Measurements from ENCODE around the gene CTXN1. TPM values are rescaled to one million over a fixed set of nuclear protein-coding genes. Genes with fewer than 3 reads are reported as not detected.
A peak's percentile ranks its signal among the peaks of the same experiment; 100 is the strongest.

The CTXN1 gene
- total RNA-seq, 2 donors from 2014 or later, result 0.78 TPM; not detected in 1

DNA sequence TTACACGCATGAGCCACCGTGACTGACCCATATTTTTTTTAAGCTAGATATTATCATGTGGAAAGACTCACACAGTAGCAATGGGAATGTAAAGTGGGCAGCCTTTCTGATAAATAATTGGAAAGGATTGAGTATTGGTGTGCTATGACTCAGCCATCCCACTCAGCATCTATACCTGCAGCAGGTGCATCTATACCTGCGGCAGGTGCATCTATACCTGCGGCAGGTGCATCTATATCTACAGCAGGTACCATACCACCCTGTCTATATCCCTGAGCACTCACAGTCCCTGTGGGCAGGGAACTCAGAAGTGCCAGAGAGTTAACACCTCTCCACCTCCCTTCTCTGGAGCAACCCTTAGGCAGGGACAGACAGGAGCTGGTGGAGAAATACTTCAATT is 42.8 kb downstream of the CTXN1 start:
- Mint-ChIP-seq H3K27ac (no peak overlapping the region), H3K9me3 (no peaks in the 10 kb centered on the region), H3K36me3 (no peaks in the 10 kb centered on the region)
- DNase-seq (ENCODE audit: low spot score in 2 of 2), result no peak
- ATAC-seq, result no peak

DNA sequence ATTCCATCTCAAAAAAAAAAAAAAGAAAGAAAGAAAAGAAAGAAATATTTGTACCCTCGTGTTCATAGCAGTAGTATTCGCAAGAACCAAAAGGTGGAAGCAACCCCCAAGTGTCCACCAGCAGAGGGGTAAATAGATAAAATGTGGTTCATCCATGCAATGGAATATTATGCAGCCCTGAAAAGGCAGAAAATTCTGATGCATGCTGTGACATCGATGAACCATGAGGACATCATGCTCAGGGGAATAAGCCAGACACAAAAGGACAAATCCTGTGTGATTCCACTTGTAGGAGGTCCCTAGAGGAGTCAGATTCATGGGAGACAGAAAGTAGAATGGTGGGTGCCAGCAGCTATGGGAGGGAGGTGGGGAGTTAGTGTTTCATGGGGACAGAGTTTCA is 44.0 kb downstream of the CTXN1 start:
- Mint-ChIP-seq H3K9me3 (no peaks in the 10 kb centered on the region), H3K36me3 (no peaks in the 10 kb centered on the region), H3K27ac (no peak overlapping the region)

DNA sequence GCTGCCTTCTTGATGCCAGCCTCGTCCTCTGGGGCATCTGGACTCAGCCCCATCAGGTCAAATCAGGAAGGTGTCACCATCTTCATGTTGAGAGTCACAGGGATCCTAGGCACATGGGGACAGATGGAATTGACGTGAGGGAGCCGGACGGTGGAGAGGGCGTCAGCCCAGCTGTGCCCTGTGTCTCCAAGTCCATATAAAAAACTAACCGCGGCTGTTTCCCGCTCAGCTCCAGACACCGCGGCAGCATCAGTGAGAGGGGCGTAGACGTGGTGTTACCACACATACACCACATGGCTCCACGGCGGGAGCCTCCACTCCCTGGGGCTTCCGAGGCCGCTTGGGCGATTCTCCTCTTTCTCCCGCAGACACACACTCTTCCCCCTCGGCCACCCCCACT is 46.1 kb downstream of the CTXN1 start:
- ATAC-seq (peak; percentile 24 to 58), DNase-seq (ENCODE audit: low spot score in 2 of 2) (no peak)
- Mint-ChIP-seq H3K36me3 (no peaks in the 10 kb centered on the region), H3K9me3 (no peaks in the 10 kb centered on the region), H3K27ac (no peak overlapping the region)

More for the DNA sequence above, 44.0 kb downstream of the CTXN1 start:
- ATAC-seq (no peak), DNase-seq (ENCODE audit: low spot score in 2 of 2) (no peak)

DNA sequence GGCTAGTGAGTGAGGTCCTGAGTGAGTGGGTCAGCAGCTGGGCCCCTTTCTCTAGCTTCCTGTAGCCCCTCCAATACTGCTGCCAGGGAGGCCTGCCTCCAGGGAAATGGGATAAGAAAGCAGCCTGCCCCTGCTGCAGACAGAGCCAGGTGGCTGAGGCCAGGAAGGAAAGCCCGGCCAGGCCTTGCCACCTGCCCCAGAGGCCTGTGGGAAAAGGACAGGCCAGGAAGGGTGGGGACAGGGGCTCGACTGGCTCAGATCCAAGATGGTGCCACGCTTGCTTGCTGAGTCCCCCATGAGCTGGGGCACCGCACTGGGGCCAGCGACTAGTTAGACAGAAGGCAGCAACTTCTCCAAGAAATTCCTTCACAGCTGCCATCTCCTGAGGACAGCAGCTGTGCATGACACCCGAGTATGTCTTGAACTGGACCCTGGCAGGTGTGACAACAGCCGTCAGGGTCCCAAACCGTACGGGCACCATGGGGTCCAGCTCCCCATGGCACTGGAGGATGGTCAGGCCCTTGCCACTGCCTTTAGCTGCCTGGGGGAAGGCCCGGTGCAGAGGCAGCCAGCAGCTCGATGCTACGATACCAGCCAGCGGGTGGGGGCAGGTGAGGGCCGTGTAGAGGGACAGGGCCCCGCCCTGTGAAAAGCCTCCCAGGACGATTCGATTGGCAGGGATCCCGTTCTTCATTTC is 46.7 kb downstream of the CTXN1 start:
- no peaks in the 10 kb centered on the region for H3K36me3 Mint-ChIP-seq
- no peak overlapping the region for H3K27ac Mint-ChIP-seq
- ATAC-seq (peak; percentile 14 to 51), DNase-seq (ENCODE audit: low spot score in 2 of 2) (no peak)
- H3K9me3 Mint-ChIP-seq, result no peaks in the 10 kb centered on the region

DNA sequence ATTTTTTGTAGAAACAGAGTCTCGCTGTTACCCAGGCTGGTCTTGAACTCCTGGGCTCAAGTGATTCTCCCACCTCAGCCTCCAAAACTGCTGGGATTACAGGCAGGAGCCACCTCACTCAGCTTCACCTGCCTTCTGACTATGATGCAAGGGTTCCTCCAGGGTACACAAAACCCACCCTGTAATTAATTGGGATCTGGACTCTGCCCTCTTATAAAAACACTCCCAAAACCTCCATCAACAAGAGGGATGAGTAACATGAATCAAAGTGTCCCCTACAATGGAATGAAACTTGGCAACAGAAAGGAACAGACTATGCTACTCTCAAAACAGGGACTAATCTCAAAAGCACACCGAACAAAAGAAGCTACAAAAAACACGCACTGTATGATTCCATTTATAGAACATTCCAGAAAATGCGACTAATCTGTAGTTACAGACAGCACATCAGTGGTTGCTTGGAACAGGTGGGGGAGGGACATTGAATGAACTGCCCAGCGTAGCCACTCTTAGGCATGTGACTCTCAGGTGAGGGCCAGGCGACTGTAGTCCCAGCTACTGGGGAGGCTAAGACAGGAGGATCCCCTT is 48.6 kb downstream of the CTXN1 start:
- Mint-ChIP-seq H3K27ac (no peak overlapping the region), H3K36me3 (no peaks in the 10 kb centered on the region), H3K9me3 (no peaks in the 10 kb centered on the region)
- DNase-seq (ENCODE audit: low spot score in 2 of 2) (no peak), ATAC-seq (no peak)

DNA sequence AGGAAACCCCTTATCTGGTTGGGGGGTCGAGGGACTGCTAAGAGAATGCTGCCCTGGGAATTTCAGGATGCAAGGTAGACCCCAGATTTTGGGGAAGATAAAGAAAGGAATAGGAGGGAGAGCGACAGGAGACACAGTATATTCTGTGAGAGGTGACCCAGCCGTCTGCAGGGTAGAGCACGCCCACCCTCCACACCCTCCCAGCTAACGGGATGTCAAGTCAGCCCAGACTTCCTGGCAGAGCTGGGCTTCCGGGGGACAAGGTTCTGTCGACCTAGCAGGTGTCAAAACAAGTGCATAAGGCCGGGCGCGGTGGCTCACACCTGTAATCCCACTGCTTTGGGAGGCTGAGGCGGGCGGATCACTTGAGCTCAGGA is 51.0 kb downstream of the CTXN1 start:
- DNase-seq (ENCODE audit: low spot score in 2 of 2) (no peak), ATAC-seq (no peak)
- Mint-ChIP-seq H3K36me3 (no peaks in the 10 kb centered on the region), H3K9me3 (peaks cover 0 to 4% of the 10 kb centered on the region in 2 donors), H3K27ac (peak overlapping the region in 1 of 2 donors; percentile 36)

Other genes starting within 250 kb of the CTXN1 start
- not detected for gene MCEMP1, start 249.0 kb downstream of the CTXN1 start, total RNA-seq
- 10 to 100 TPM; 58.9 to 84.4 TPM for gene TRAPPC5, start 245.3 kb downstream of the CTXN1 start, total RNA-seq
- under 1 TPM; 0.56 to 0.57 TPM for gene FCER2, start 224.0 kb downstream of the CTXN1 start, total RNA-seq
- not detected for gene CLEC4G, start 194.0 kb downstream of the CTXN1 start, total RNA-seq
- gene CD209, start 178.6 kb downstream of the CTXN1 start, total RNA-seq, result not detected
- not detected for gene CLEC4M, start 162.9 kb downstream of the CTXN1 start, total RNA-seq
- 1 to 10 TPM; 4.6 to 7.8 TPM for gene EVI5L, start 95.9 kb downstream of the CTXN1 start, total RNA-seq
- gene PRR36, start 51.7 kb downstream of the CTXN1 start, total RNA-seq, result under 1 TPM; 0.20 to 0.97 TPM
- gene LRRC8E, start 37.6 kb downstream of the CTXN1 start, total RNA-seq, result not detected
- 10 to 100 TPM; 38.4 to 55.3 TPM for gene MAP2K7, start 22.3 kb downstream of the CTXN1 start, total RNA-seq
- gene TGFBR3L, start 11.3 kb downstream of the CTXN1 start, total RNA-seq, result 1 to 10 TPM; 3.3 to 5.8 TPM
- gene SNAPC2, start 5.8 kb downstream of the CTXN1 start, total RNA-seq, result 10 to 100 TPM; 16.0 to 22.0 TPM
- gene TIMM44, start 17.5 kb upstream of the CTXN1 start, total RNA-seq, result 10 to 100 TPM; 66.0 to 99.3 TPM
- gene ELAVL1, start 79.5 kb upstream of the CTXN1 start, total RNA-seq, result 100 to 1,000 TPM; 121 to 146 TPM
- under 1 TPM in 1 of 2 donors, not detected in 1; 0.56 TPM for gene CCL25, start 126.6 kb upstream of the CTXN1 start, total RNA-seq
- under 1 TPM in 1 of 2 donors, not detected in 1; 0.02 TPM for gene FBN3, start 223.5 kb upstream of the CTXN1 start, total RNA-seq